ENCODE data around the gene HCCS.

DNA sequence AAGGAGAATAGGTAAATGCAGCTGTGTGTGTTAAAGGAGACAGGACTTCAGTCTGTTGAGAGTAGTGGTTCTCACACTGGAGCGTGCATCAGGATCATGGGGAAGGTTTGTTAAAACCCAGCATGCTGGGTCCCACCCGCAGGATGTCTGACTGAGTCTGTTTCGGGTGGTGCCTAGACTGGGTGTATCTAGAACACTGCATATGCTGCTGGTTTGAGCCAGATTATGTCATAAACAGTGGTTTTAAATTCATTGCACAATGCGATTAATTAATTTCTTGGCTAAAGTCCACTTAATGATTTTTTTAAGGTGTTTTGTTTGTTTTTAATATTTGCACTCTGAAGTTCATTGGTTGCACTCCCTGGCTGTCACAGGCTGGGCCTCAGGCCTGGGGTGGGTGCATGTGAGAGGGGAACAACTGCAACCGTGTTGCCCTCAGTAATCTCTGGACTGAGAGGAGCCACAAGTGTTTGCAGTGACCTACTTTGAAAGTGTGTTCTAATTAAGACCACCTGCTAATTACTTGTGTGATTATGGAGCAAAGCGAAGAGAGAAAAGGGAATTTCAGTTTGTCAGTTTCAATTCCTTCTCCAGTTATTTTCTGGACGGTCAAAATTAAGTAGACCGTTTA, 8.3 kb downstream of the HCCS start:
- TF ChIP-seq CTCF (conservative IDR thresholded peaks at IDR 0.05; ENCODE audit: low read depth in 2 of 2): no peak
- no peak for TF ChIP-seq ZNF462 (CRISPR knock-in tag; IDR thresholded peaks at IDR 0.05)
- TF ChIP-seq EZH2 (IDR thresholded peaks at IDR 0.05; ENCODE audit: low read depth, unreplicated experiment): no peak
- TF ChIP-seq POLR2AphosphoS5 (IDR thresholded peaks at IDR 0.05; ENCODE audit: low read depth): no peak
- TF ChIP-seq JUNB (IDR thresholded peaks at IDR 0.05; ENCODE audit: unreplicated experiment): no peak
- TF ChIP-seq, protein P1, sequence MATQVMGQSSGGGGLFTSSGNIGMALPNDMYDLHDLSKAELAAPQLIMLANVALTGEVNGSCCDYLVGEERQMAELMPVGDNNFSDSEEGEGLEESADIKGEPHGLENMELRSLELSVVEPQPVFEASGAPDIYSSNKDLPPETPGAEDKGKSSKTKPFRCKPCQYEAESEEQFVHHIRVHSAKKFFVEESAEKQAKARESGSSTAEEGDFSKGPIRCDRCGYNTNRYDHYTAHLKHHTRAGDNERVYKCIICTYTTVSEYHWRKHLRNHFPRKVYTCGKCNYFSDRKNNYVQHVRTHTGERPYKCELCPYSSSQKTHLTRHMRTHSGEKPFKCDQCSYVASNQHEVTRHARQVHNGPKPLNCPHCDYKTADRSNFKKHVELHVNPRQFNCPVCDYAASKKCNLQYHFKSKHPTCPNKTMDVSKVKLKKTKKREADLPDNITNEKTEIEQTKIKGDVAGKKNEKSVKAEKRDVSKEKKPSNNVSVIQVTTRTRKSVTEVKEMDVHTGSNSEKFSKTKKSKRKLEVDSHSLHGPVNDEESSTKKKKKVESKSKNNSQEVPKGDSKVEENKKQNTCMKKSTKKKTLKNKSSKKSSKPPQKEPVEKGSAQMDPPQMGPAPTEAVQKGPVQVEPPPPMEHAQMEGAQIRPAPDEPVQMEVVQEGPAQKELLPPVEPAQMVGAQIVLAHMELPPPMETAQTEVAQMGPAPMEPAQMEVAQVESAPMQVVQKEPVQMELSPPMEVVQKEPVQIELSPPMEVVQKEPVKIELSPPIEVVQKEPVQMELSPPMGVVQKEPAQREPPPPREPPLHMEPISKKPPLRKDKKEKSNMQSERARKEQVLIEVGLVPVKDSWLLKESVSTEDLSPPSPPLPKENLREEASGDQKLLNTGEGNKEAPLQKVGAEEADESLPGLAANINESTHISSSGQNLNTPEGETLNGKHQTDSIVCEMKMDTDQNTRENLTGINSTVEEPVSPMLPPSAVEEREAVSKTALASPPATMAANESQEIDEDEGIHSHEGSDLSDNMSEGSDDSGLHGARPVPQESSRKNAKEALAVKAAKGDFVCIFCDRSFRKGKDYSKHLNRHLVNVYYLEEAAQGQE (IDR thresholded peaks at IDR 0.05; ENCODE audit: unreplicated experiment): no peak
- TF ChIP-seq ZNF331 (CRISPR knock-in tag; IDR thresholded peaks at IDR 0.05; ENCODE audit: low read depth): no peak
- no peak for TF ChIP-seq CREB1 (CRISPR knock-in tag; IDR thresholded peaks at IDR 0.05; ENCODE audit: low read depth)
- TF ChIP-seq EZH2phosphoT487 (IDR thresholded peaks at IDR 0.05; ENCODE audit: unreplicated experiment): no peak
- no peak for TF ChIP-seq STAT1 (IDR thresholded peaks at IDR 0.05; ENCODE audit: unreplicated experiment)
- no peak for TF ChIP-seq ETS1 (IDR thresholded peaks at IDR 0.05)
- TF ChIP-seq ZNF114 (CRISPR knock-in tag; IDR thresholded peaks at IDR 0.05): no peak
- no peak for TF ChIP-seq NANOG (IDR thresholded peaks at IDR 0.05; ENCODE audit: borderline replicate concordance)

Data from GM23338 (cell line).